K562 (cell line): Measurements from ENCODE around the gene KATNB1. TPM values are rescaled to one million over a fixed set of nuclear protein-coding genes. Genes with fewer than 3 reads are reported as not detected.

Experiments
- ATF7 ChIP-seq: fragments of 450-650 bp; IDR thresholded peaks from 2 replicates; pipeline ENCODE4 v1.7.1; 2014; ENCODE audit warnings: mild to moderate bottlenecking, moderate library complexity
- HLTF ChIP-seq: fragments of 450-650 bp; IDR thresholded peaks from 2 replicates; pipeline ENCODE4 v1.6.1; 2016
- MAFG ChIP-seq: fragments of 450-650 bp; conservative IDR thresholded peaks from 2 replicates; pipeline ENCODE4 v1.6.1; 2016; ENCODE audit warnings: missing genetic modification characterization, missing compliant biosample characterization
- MAFK ChIP-seq: IDR thresholded peaks from 2 replicates; pipeline ENCODE4 v1.6.1; 2011; ENCODE audit warnings: low read length, improper control_type of control experiment
- MEF2A ChIP-seq: IDR thresholded peaks from 2 replicates; pipeline ENCODE4 v1.6.1; 2011; ENCODE audit warnings: low read depth, mild to moderate bottlenecking, low read length, moderate library complexity; ENCODE audit not compliant: control insufficient read depth
- NFE2L1 ChIP-seq: fragments of 450-650 bp; IDR thresholded peaks from 2 replicates; pipeline ENCODE4 v1.6.1; 2016; ENCODE audit warnings: missing genetic modification characterization, low read depth, mild to moderate bottlenecking, missing compliant biosample characterization, moderate library complexity, borderline replicate concordance
- NFYB ChIP-seq: IDR thresholded peaks from 2 replicates; pipeline ENCODE4 v1.6.1; 2011; ENCODE audit warnings: mild to moderate bottlenecking, moderate library complexity; ENCODE audit not compliant: insufficient read length; ENCODE audit errors: extremely low read depth
- SMAD4 ChIP-seq: fragments of 250-450 bp; sonication (Bioruptor Pico); conservative IDR thresholded peaks from 2 replicates; pipeline ENCODE4 v1.8.0; 2021; ENCODE audit warnings: inconsistent platforms, mild to moderate bottlenecking, moderate library complexity
- SREBF1 ChIP-seq: fragments of 150-350 bp; IDR thresholded peaks from 2 replicates; pipeline ENCODE4 v1.6.1; 2014; ENCODE audit warnings: antibody characterized with exemption, low read depth, low read length, borderline replicate concordance
- TAL1 ChIP-seq: fragments of 450-650 bp; IDR thresholded peaks from 2 replicates; pipeline ENCODE4 v1.6.1; 2016; ENCODE audit warnings: mild to moderate bottlenecking
- ZBTB43 ChIP-seq: sonication (generic); formaldehyde crosslinking; IDR thresholded peaks from 2 replicates; pipeline ENCODE4 v1.8.0; 2023; ENCODE audit warnings: mild to moderate bottlenecking, missing genetic modification reagents
- ZKSCAN1 ChIP-seq: fragments of 150-350 bp; IDR thresholded peaks from 2 replicates; pipeline ENCODE4 v1.6.1; 2016; ENCODE audit warnings: low read depth, low read length
- ZNF407 ChIP-seq: fragments of 450-650 bp; IDR thresholded peaks from 2 replicates; pipeline ENCODE4 v1.6.1; 2016; ENCODE audit warnings: low read depth
- ZNF408 ChIP-seq: fragments of 250-450 bp; sonication (Bioruptor Pico); IDR thresholded peaks from 2 replicates; pipeline ENCODE4 v1.4.0; 2020; ENCODE audit warnings: low read depth, mild to moderate bottlenecking, moderate library complexity
- ZNF655 ChIP-seq: fragments of 250-450 bp; sonication (Bioruptor Pico); IDR thresholded peaks from 2 replicates; pipeline ENCODE4 v1.5.0; 2021
- ZNF740 ChIP-seq, 3 experiments: fragments of 200-800 bp in 1 of 3; sonication (Bioruptor generic) in 1 of 3; sonication (generic) in 1 of 3; formaldehyde crosslinking in 1 of 3; IDR thresholded peaks; 2 replicates each; pipeline versions ENCODE4 v1.6.1 to v1.8.0; 2016 to 2022; ENCODE audit warnings: mild to moderate bottlenecking in 2 of 3, missing compliant biosample characterization in 2 of 3, missing genetic modification characterization in 2 of 3, missing genetic modification reagents in 1 of 3
- polyA plus RNA-seq, 8 experiments: library from polyadenylated mRNA; depleted of rRNA in 4 of 8; stranded (reverse) in 5 of 8; unstranded in 3 of 8; fragments of >200 nt; fragmentation: Nextera tagmentation in 2 of 8; fragmentation: Illumina TruSeq in 1 of 8; extraction: Ambion mirVana in 2 of 8; extraction: Trizol in 1 of 8; gene quantifications; 2 replicates each; pipeline versions ENCODE4 v1.2.1 to v1.2.3, GENCODE V29; 2011 to 2014; ENCODE audit warnings: inconsistent platforms in 1 of 8, missing spikeins in 1 of 8
- total RNA-seq, 7 experiments: library from RNA; depleted of rRNA in 6 of 7; stranded (reverse); fragments of >200 nt in 6 of 7; fragmentation: Illumina TruSeq in 2 of 7; extraction: Trizol in 2 of 7; gene quantifications; 2 replicates each; pipeline versions ENCODE4 v1.2.1 to v1.2.3, GENCODE V29; 2011 to 2021; ENCODE audit warnings: low replicate concordance in 1 of 7

KATNB1 gene
- total and polyA plus RNA-seq, 9 of the 15 experiments (the other 6 are each of a cell fraction or from before 2014, with no cell fraction given), result 1.2 to 52.6 (median 21.9) TPM

- TF ChIP-seq ZNF408 (CRISPR knock-in tag), result no peak
- TF ChIP-seq ZNF655 (CRISPR knock-in tag), result no peak
- no peak for TF ChIP-seq NFYB
- TF ChIP-seq ZBTB43 (CRISPR knock-in tag), result no peak
- TF ChIP-seq MEF2A, result no peak
- no peak for TF ChIP-seq ZNF407
- TF ChIP-seq NFE2L1 (tag), result peak; percentile 52
- peak; percentile 21; the same call in 1 of the 2 replicates for TF ChIP-seq TAL1
- 0 out of 2 replicates have a peak, but pooled peaks have one; percentile 6 for TF ChIP-seq SMAD4
- peak; percentile 80 for TF ChIP-seq MAFG (tag)
- TF ChIP-seq MAFK, result 0 out of 2 replicates have a peak, but pooled peaks have one; percentile 19
- no peak for TF ChIP-seq ZNF740 (CRISPR knock-in tag; IDR thresholded peaks at IDR 0.05)
- no peak for TF ChIP-seq ZNF740 (tag; IDR thresholded peaks at IDR 0.05)
- no peak for TF ChIP-seq ATF7
- TF ChIP-seq ZKSCAN1, result no peak
- TF ChIP-seq SREBF1, result no peak
- TF ChIP-seq HLTF, result no peak
Observed at GRCh38 chr16:57687363-57687929, 48.1 kb upstream of the KATNB1 start (continued).
